GM23248 (cell line): ENCODE data around the gene VPS35L.

Experiments used
- EZH2 ChIP-seq: fragments of 200-600 bp; sonication (generic); IDR thresholded peaks from 2 replicates; pipeline ENCODE4 v1.6.1; 2018; ENCODE audit warnings: antibody characterized with exemption, mild to moderate bottlenecking; ENCODE audit not compliant: insufficient read depth, poor library complexity, severe bottlenecking
- EZH2phosphoT487 ChIP-seq: fragments of 200-600 bp; sonication (generic); IDR thresholded peaks from 2 replicates; pipeline ENCODE4 v1.6.1; 2018; ENCODE audit warnings: antibody characterized with exemption, moderate library complexity, mild to moderate bottlenecking, low read depth; ENCODE audit not compliant: insufficient read depth

DNA sequence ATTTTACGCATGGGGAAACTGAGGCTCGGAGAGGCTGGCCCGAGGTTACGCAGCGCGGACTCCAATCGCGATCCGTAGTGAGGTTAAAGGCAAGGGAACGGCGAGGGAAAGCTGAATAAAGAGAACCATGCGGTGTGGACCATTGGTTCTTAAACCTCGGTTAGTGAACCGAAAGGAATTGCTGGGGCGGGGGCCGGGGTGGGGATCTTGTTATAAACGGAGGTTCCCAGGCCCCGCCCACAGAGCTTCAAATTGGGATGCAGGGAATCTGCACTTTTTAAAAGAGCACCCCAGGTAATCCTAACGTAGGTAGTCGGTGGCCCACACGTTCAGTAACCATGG lies 163.1 kb downstream of the VPS35L start:
- TF ChIP-seq EZH2phosphoT487 (no peak), EZH2 (no peak)
